MCF 10A (cell line): ENCODE data around the gene AUTS2. TPM values are rescaled to one million over a fixed set of nuclear protein-coding genes. Genes with fewer than 3 reads are reported as not detected.

Experiments
- BruUV-seq: library from RNA; stranded (reverse); fragments of 400-500 nt; replicated peaks from 2 replicates; lab custom pipeline; 2021; lab: Mats Ljungman, UMichigan
- CTCF ChIA-PET: fragments of 300-600 bp; sonication (Branson Sonifier 250); formaldehyde crosslinking; extraction: SDS; loops from one replicate; lab custom pipeline; 2021; ENCODE audit warnings: antibody characterized with exemption, inconsistent platforms; lab: Yijun Ruan, JAX
- POLR2A ChIA-PET: fragments of 300-600, 350-650 bp; sonication (Branson Sonifier 250); formaldehyde crosslinking; extraction: SDS; loops from one replicate; lab custom pipeline; 2020; ENCODE audit warnings: antibody characterized with exemption, inconsistent platforms; lab: Yijun Ruan, JAX
- DNase-seq: peaks from one replicate; pipeline ENCODE4 v3.0.0-alpha.2; 2018; ENCODE audit not compliant: unreplicated experiment
- H3K27ac Mint-ChIP-seq: one replicate; pipeline ENCODE4 v1.8.0; 2022; ENCODE audit warnings: mild to moderate bottlenecking, low read depth, mixed read lengths; ENCODE audit not compliant: unreplicated experiment
- H3K27me3 Mint-ChIP-seq: one replicate; pipeline ENCODE4 v1.8.0; 2022; ENCODE audit warnings: mixed read lengths; ENCODE audit not compliant: insufficient read depth, unreplicated experiment
- H3K36me3 Mint-ChIP-seq: one replicate; pipeline ENCODE4 v1.8.0; 2022; ENCODE audit warnings: mild to moderate bottlenecking, moderate library complexity, mixed read lengths; ENCODE audit not compliant: insufficient read depth, unreplicated experiment
- H3K4me1 Mint-ChIP-seq: one replicate; pipeline ENCODE4 v1.8.0; 2022; ENCODE audit warnings: mixed read lengths; ENCODE audit not compliant: insufficient read depth, unreplicated experiment
- H3K4me3 Mint-ChIP-seq: one replicate; pipeline ENCODE4 v1.8.0; 2022; ENCODE audit warnings: mild to moderate bottlenecking, moderate library complexity, mixed read lengths; ENCODE audit not compliant: unreplicated experiment
- H3K9me3 Mint-ChIP-seq: one replicate; pipeline ENCODE4 v1.8.0; 2022; ENCODE audit warnings: mixed read lengths; ENCODE audit not compliant: unreplicated experiment
- intact Hi-C: fragments of 100-400 bp; cut with micrococcal nuclease; formaldehyde crosslinking; loops from 2 replicates; pipeline ENCODE4 v1.14.1; 2022
- total RNA-seq: library from RNA; stranded (reverse); gene quantifications from 2 replicates; pipeline ENCODE4 v1.2.3, GENCODE V29; 2022
- TF ChIP-seq, protein P1 (sequence below): fragments of 200-600 bp; IDR thresholded peaks from one replicate; pipeline ENCODE4 v1.8.0; 2022; ENCODE audit warnings: antibody characterized with exemption, mild to moderate bottlenecking; ENCODE audit not compliant: unreplicated experiment

The AUTS2 gene
- total RNA-seq, 1 experiment from 2014 or later, result 1.3 TPM

DNA sequence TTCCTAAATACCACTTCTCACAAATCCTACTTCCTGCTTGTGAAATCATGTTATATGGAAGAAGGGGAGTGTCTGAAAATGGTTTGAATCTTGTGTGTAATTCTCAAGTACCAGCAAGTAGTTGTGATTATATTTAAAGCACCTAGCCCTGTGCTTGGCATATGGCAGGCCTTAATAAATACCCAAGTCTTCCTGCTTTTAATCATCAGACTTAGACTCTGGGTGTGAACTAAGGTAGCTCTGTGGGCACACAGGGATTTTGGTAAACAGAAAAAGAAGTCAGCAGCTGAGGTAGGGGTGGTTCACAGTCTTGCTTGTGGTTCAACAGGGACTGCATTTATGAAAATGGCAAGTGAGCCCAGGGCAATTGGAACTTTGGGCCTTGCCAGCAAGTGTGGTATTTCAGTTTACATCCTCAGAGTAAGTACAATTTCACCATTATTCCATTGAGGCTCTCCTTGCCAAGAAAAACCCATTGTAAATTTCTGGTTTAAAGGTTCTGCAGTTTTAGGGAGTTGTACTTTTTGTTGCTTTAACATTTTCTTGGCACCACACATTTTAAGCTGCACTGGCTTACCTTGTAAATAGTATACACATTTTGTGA lies 215.5 kb downstream of the AUTS2 start:
- Mint-ChIP-seq H3K4me3 (no peak overlapping the region), H3K9me3 (peaks cover 65% of the 10 kb centered on the region), H3K27me3 (no peaks in the 10 kb centered on the region), H3K36me3 (no peaks in the 10 kb centered on the region), H3K4me1 (no peaks in the 10 kb centered on the region), H3K27ac (no peak overlapping the region)
- POLR2A ChIA-PET, result no interaction called here
- CTCF ChIA-PET, result no interaction called here
- DNase-seq, result no peak
- BruUV-seq, result no TSS peak
- TF ChIP-seq, protein P1, sequence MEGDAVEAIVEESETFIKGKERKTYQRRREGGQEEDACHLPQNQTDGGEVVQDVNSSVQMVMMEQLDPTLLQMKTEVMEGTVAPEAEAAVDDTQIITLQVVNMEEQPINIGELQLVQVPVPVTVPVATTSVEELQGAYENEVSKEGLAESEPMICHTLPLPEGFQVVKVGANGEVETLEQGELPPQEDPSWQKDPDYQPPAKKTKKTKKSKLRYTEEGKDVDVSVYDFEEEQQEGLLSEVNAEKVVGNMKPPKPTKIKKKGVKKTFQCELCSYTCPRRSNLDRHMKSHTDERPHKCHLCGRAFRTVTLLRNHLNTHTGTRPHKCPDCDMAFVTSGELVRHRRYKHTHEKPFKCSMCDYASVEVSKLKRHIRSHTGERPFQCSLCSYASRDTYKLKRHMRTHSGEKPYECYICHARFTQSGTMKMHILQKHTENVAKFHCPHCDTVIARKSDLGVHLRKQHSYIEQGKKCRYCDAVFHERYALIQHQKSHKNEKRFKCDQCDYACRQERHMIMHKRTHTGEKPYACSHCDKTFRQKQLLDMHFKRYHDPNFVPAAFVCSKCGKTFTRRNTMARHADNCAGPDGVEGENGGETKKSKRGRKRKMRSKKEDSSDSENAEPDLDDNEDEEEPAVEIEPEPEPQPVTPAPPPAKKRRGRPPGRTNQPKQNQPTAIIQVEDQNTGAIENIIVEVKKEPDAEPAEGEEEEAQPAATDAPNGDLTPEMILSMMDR, result no peak
- intact Hi-C loops, result no loop called here

GRCh38 chr7:69814421-69814962 lies 216.2 kb downstream of the AUTS2 start:
- no TSS peak for BruUV-seq
- Mint-ChIP-seq H3K27ac (no peak overlapping the region), H3K27me3 (no peaks in the 10 kb centered on the region), H3K9me3 (peaks cover 63% of the 10 kb centered on the region), H3K36me3 (no peaks in the 10 kb centered on the region), H3K4me1 (no peaks in the 10 kb centered on the region), H3K4me3 (no peak overlapping the region)
- CTCF ChIA-PET, result no interaction called here
- no peak for DNase-seq
- POLR2A ChIA-PET, result no interaction called here
- TF ChIP-seq, protein P1, result no peak
- intact Hi-C loops, result no loop called here

DNA sequence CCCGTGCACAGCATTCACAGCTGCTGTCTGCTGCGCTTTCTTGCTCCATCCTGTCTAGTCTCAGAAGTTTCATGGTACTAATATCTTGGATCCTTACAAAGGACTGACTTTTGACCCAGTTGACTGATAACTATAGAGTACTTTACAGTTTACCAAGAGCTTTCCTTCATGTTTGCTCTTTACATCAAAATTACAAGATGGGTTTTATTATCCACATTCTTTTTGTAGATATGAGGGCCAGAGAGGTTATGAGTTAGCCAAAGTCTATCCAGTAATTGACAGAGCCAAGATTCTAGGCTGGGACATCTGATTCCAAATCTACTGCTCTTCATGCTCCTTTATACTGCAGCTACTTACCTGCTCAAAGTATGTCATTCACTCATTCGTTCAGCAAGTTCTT lies 218.2 kb downstream of the AUTS2 start:
- Mint-ChIP-seq H3K36me3 (no peaks in the 10 kb centered on the region), H3K27ac (no peak overlapping the region), H3K27me3 (no peaks in the 10 kb centered on the region), H3K4me1 (no peaks in the 10 kb centered on the region), H3K9me3 (peaks cover 64% of the 10 kb centered on the region), H3K4me3 (no peak overlapping the region)
- DNase-seq, result no peak
- ChIA-PET CTCF (no interaction called here), POLR2A (no interaction called here)
- intact Hi-C loops, result no loop called here
- TF ChIP-seq, protein P1, result no peak
- BruUV-seq, result no TSS peak

GRCh38 chr7:69817121-69817520 lies 218.8 kb downstream of the AUTS2 start:
- CTCF ChIA-PET, result no interaction called here
- no peak overlapping the region for H3K27ac Mint-ChIP-seq
- POLR2A ChIA-PET, result no interaction called here

More at GRCh38 chr7:69817121-69817520, 218.8 kb downstream of the AUTS2 start:
- no peak for DNase-seq
- H3K4me1 Mint-ChIP-seq, result no peaks in the 10 kb centered on the region
- H3K27me3 Mint-ChIP-seq, result no peaks in the 10 kb centered on the region
- H3K4me3 Mint-ChIP-seq, result no peak overlapping the region
- TF ChIP-seq, protein P1, result no peak
- H3K9me3 Mint-ChIP-seq, result peaks cover 66% of the 10 kb centered on the region
- intact Hi-C loops, result no loop called here
- no TSS peak for BruUV-seq
- no peaks in the 10 kb centered on the region for H3K36me3 Mint-ChIP-seq
